HG02623 (cell line): ENCODE data around the gene JAML.

Experiments
- ATAC-seq: cut with Tn5 transposase; IDR thresholded peaks from one replicate; pipeline ENCODE4 v1.9.1; 2021; ENCODE audit warnings: moderate library complexity; ENCODE audit not compliant: unreplicated experiment

JAML gene

DNA sequence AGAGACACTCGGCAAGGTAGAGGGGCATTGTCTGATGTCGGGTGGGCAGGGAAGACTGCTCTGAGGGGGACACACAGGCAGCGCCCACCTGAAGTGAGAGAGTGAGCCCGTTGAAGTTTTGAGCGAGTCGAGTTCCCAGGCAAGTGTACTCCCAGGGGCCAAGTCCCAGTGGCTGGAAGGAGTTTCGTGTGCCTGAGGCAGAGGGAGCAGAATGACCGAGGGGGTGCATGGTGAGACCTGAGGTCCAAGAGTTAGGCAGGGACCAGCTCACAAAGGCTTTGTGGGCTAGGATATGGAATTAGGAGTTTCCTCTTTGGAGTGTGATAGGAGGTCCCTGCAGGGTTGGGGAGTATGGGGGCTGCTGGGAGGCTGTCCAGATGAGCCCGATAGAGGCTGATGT, 54.6 kb downstream of the JAML start:
- no peak for ATAC-seq

DNA sequence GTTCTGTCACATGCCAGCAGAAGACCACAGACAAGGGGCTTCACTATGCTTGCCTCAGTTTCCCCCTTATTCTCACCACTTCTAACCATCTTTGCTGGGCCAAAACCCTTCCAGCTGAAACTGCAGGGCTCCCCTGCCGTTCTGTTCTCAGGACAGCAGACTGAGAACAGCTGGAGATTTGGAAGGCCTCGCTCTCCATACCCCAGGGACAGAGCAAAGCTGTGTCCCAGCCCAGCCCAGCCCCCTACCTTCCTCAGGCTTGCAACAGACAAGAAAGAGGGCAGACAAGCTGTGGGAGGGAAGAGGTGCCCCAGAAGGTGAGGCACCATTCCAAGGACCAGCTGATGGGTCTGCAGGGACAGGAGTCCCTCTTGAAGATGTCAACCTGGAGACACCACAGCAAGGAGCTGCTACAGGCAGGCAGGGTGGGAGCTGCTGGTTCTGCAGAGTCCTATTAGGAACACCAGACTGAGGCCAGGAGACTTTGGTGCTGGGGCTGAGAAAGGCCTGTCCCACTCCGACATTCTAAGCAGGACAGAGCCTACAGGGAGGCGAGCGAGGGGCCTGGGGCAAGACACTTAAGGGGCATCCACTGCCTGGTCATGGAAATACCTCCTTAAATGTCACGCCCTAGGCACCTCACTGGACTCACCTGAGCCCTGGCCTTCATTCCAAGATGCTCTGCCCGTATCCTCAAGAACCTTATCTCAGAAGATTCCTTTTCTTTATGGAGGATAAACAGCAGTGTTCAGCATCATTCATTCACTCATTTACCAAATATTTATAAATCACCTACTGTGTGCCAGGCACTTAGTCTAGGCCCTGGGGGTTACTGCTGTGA, 55.3 kb downstream of the JAML start:
- no peak for ATAC-seq

DNA sequence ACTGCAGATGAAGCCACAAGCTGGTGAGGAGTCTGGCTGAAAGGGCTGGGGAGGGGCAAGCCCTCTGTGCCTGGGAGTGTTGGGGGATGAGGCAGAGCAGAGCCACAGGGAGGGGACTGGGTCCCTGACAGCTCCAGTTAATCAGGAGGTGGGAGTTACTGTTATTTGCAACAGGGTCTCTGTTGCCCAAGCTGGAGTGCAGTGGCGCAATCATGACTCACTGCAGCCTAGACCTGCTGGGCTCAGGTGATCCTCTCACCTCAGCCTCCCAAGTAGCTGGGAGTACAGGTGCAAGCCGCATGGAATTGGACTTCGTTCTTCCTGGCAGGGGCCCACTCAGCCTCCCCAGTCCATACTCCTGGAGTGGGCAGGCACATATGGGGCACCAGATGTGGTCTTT, 56.1 kb downstream of the JAML start:
- no peak for ATAC-seq

DNA sequence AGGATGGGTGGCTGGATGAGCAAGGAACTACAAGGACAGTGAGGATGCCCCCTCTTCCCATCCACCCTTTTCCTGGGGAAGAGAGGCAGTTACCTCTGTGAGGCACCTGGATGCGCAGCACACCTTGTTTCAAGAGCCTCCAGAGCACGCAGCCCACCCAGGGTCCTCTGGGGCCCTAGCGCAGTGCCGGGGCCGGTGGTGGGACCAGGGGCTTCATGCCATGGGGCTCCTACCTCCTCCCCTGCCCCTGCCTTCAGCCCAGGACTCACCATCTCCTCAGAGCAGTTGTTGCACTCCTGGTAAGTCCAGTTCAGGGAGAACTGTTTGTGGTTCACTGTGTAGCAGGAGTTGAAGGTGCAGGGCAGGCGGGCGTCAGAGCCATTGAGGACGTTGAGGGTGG, 56.5 kb downstream of the JAML start:
- no peak for ATAC-seq

DNA sequence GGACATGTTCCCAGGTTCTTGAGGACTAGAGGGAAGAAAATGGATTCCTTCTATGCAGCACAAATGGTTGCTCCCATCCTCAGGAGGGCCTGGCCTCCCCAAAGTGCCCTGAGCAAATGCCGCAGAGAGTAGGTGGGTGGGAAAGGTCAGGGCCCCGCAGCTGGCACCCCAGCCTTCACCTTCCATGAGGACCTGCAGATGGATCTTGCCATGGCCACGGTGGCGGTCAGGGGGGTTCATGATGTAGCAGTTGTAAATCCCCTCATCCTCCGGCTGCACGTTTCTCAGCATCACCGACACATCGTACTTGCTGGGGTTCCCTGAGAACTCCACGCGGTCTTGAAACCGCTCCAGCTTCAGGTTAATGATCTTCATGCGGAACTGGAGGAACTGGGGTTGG, 56.9 kb downstream of the JAML start:
- no peak for ATAC-seq

DNA sequence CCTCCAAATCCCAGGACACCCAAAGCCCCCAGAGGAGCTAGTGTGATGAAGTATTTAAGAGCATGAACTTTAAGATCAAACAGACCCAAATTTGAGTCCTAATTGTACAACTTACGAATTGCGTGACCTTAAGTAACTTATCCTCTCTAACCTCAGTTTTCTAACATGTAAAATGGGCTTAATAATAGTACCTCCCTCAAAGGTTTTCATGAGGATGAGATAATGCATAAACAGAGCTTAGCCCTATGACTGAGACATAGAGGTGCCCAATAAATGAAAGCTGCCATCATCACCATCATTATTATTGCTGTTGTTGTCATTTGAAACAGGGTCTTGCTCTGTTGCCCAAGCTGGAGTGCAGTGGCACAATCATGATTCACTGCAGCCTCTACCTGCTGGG, 57.6 kb downstream of the JAML start:
- no peak for ATAC-seq

DNA sequence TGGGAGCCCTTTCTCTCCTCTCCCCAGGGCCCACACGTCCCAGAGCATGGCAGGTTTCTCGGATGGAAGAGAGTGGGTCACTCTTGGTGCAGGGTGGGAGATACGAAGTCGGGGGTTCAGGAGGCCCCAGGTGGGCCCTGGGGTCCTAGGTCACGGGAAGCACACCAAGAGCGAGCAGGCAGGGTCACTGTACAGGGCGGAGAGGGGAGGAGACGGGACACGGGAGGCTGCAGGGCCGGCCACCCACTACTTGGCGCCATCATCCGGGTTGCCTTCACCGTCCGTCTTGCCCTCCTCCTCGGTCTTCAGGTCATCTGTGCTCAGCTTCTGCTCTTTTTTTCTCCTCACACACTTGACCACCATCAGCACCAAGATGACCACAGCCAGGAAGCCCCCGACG, 58.2 kb downstream of the JAML start:
- ATAC-seq: no peak

DNA sequence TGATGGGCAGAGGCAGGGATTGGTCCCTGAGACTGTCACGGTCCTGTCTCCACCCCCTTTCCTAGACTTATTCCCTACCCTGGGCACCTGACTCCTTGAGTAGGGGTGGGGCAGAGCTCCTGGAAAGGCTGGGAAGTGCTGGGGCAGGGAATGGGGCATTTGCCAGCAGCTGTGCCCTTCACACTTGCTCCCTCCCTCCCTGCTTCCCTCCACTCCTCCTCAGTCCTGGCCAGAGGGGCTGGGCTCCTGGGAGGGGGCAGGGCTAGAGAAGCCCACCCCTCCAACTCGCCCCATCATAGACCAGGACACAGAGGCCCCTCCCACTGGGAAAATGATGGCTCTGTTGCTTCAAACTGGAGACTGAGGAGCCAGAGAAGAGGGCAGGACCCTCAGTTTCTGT, 59.9 kb downstream of the JAML start:
- ATAC-seq: no peak

DNA sequence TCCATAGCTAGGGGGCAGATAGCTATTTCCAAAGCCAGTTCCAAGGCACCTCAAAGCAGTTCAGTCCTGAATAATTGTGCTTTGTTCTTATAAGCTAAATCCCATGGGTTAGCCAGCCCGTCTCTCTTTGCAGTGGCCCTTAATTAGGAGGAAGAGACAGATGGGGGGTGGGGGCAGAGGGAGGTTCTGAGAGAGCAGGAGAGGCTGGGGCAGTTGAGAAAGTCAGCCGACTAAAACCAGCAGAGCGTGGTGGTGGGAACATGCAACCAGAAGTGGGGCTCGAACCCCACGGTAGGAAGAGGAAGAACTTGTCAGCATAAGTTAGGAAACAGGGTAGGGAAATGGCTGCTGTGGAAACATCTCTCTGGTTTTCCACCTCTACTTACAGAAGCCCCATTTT, 61.3 kb downstream of the JAML start:
- ATAC-seq: no peak

DNA sequence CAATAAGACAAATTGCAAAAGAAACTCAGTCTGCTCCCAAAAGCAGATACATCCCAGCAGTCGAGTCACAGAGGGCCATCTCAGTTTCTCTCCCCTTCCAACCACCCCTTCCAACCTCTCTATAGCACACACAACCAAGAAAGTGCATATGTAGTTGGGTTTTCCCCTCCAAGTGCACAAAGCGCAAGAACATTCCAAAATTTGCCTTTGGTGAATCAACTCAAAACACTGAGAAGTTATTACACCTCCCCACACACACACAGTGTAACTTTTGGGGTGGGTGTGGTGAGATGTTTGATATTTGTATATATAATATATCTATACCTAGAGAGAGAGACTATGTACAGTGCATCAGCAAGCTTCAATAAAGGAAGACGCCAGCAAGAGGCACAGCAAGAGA, 62.0 kb downstream of the JAML start:
- no peak for ATAC-seq

DNA sequence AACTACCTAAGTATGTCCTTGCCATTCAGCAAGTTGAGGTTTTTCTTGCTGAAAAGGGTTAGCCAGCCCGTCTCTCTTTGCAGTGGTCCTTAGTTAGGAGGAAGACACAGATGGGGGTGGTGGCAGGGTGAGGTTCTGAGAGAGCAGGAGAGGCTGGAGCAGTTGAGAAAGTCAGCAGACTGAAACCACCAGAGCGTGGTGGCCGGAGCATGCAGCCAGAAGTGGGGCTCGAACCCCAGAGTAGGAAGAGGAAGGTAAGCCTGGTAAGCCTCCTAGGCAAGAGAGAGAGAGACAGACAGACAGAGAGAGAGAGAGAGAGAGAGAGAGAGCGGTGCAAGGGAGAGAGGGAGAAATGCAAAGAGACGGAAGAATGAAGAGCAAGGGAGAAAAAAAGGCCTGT, 63.0 kb downstream of the JAML start:
- no peak for ATAC-seq

DNA sequence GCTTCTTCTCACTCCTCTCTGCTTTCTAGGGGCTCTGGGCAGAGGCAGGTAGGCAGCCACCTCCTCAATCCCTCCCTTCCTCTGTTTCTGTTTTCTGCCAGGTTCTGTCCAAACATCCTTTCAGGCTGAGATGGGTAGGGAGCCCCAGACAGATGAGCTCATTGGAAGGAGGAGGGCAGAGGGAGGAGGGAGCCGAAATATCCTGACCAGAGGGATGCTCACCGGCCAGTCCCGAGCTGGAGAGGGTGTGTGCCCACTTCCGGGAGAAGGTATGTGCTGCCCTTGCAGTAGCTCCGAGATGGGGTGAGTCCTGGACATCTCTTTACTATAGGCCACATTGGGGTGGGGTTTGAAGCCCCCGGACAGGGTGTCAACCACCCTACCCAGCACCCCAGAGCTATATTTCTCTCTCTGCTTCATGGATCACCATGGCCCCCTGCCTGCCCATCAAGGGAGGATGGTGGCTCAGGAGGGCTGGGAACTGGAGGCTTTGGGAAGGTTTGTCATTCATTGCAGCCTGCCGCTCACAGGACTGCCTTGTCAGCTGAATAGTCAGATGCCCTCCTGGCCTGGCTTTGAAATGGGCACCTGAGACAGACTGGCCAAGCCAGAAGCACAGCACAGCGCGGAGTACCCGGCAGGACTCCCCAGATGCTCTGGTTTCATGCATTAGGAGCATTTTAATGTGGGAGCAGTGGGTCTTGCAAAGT, 67.5 kb downstream of the JAML start:
- no peak for ATAC-seq

DNA sequence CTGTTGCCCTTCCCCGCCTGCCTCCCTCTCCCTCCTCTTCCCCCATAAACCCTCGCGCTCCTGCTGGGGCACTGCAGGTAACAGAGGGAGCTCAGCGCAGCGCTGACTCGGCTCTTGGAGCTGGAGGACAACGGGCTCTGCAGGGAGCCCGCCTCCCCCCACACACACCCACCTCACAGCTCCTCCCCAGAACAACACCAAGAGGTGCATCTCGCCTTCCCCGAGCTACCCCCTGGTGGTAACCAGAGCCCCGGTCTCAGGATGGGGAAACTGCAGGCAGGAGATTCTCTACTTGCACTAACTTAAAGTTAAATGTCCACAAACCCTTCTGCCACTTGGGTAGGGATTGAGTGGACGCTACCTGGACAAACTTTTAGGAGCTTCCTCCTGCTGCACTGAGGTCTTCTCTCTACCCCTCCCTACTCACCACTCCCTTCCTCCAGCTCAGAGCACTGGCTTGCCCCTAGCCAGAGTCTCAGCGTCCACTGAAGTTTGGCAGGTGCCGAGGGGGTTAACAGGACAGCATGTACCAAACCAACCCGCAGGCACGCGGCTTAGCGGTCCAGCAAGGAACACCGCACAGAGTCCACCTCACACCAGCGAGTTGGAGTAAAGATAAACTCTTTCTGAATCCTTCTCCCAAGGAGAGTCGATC, 68.2 kb downstream of the JAML start:
- no peak for ATAC-seq

DNA sequence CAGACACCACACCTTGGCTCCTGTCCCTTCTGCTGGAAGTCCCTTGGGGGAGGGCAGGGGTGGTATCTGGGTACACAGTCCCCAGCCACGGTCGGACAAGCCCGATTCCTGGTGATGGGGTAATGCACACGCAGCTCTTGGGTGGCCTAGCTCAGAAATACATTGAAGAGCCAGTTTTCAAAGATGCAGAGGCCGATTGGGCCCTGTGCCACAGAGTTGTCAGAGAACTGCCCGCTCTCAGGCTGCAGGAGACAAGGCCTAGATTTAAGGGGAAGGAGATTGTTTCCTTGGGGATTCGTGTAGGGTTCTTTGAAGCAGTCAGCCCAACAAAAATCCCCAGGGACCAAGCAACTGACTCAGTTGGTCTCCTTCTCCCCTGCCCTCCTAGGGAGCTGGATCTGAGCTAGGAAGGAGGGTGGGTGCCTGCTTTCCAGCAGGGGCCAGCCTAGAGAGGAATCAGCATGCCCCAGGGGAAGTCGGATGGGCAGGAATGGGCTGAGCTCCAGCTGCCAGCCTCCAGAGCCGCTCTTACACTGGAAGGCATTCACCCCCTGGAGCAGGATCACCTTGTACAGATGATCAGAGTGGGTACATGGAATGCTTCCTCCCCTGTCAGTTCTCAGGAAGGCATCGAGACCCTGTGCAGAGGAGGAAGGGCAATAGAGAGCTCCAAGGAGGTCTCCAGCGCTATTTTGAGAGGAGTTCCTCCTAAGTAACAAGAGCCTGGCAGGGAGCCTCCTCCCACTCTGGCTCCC, 68.9 kb downstream of the JAML start:
- ATAC-seq: no peak

DNA sequence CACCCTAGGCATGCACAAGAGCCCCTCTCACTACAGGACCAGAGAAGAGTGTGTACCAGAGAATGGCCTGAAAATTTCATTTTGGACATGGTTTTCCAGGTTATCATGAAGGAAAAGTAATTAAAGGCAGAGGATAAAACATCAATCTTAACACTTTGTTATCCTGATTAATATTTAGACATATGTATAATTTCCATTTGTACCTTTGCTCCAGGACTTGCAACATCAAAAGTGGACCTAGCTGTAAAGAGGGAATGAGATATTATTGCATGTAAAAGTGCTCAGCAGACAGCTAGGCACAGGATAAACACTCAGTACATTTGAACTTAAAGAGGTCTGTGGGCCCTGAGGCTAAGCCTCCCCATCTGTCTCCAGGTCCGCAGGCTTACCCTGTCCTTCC, 70.2 kb downstream of the JAML start:
- no peak for ATAC-seq

DNA sequence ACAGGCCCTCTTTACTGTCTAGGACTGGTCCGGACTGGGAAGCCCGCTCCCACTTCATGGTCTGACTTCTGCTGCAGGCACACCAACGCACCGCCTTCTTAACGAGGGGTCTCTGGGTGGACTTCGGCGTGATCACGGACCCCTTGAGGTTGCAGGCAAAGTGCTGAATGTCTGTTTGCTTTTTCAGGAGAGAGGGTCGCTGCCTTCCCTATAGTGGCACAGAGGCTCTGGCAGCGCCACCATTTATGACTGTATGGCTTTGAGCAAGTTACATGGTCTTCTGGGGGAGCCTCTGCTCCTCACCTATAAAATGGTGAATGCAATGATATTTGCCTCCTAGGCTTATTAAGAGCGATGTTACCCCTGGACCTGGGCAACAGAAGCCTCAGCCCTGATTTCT, 70.8 kb downstream of the JAML start:
- no peak for ATAC-seq

DNA sequence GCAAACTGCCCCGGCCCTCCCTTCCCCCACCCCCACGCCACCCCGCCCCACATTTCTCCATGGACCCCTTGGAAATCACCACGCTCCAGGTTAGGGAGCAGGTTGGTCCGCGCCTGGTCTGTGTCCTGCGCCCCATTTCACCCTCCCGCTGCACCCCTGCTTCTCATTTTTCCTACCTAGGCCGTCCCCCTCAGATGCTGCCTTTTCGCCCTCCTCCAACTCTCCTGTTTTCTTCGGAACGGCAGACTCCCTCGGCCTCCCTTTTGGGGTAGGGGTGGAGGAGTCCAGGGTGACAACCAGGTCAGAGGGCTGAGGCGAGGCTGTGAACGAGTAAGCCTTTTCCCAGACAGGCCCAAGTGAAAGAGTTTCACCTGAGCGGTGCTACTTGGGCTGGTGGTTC, 71.3 kb downstream of the JAML start:
- ATAC-seq: no peak

DNA sequence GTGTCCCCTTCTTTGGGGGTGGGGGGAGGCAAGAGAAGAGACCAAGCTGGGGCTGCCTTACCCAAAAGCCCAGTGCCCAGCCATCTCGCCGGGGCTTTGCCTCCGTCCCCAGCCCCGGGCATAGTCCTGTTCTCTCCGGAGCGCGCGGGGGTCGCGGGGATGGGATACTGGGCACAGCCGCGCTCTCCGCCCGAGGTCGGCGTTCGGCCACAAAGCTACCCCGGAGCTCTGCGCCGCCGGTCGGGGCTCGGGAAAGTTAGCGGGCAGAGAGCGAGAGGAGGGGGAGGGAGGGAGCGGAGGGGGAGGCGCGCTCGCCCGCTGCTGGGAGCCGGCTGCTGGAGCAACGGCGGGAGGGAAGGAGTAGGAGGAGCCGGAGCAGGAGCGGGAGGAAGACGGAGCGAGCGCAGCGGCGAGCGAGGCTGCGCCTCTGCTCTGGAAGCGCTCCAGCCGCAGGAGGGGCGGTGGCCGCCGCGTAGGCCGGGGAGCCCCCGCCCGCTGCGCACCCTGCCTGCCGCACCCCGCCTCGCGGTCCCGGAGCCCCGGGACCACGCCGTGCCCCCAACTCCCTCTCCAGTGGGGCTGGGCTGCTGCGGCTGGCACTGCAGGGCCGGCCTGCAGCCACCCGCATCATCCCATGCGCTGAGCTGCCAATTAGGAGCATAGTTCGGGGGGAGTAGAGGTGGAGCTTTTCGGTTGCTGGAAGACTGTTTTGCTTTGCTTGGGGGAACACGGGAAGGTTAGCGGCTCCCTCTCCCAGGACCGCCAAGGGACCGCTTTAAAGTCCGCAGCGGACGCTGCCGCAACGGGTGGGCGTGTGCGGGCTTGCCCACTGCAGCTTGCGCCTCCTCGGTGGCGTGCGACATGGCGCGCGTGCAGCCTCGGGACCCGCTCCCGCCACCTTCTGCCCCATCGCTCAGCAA, 72.0 kb downstream of the JAML start, which contains the start of gene SCN4B:
Gene SCN4B, minus strand, starts transcription at position 272 of the 920 bp plus-strand sequence. Its CDS starts 150 bp downstream, at position 122.
- no peak for ATAC-seq

DNA sequence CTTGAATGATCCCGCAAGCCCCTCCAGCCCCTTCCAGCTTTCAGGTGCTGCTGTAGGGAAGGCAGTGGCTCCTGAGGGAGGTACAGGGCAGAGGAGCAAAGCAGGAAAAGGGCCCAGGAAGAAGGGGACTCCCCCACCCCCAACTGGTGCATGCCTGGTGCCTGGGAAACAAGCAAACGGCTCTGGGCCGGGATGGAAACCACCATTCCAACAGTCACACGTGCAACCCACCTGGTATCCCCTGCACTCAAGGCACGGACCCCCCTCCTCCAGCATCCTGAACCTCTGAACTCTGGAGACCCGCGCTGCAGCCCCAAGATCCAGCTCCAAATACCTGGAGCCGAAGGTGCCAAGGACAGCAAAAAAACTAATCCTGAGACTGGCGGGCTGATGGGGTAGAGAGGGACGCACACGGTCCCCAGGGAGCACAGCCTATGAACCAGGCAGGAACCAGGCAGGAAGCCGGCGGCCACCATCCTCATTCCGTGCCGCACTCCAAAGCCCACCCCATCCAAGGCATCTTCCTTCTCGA, 72.7 kb downstream of the JAML start:
- no peak for ATAC-seq

DNA sequence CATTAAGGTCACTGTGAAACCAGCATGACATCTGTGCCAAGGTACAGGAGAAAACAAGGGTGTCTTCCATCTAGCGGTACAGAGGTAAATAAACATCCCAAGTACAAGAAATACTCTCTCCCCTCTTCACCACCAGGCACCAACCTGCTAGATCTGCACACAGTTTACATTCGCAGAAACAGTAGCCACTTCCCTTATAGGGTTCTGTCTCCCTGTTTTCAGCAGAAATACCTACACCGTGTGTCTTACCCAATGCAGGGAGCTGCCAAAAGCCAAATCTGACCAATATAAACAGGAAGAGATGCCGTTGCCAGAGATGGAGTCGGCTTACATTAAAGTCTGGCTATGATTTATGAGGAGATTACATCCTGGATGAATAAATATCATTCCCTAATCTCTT, 73.4 kb downstream of the JAML start:
- ATAC-seq: no peak
